HG03066 (cell line): Measurements from ENCODE around the gene ZSWIM1.
"Not testable (repeated sequence)": the region's sequence is repeated elsewhere in the genome, so short reads cannot be mapped to it uniquely, and the experiment has no call there.

Source experiments
- ATAC-seq: cut with Tn5 transposase; IDR thresholded peaks from one replicate; pipeline ENCODE4 v1.9.1; 2021; ENCODE audit warnings: low read depth; ENCODE audit not compliant: unreplicated experiment

ZSWIM1 gene

GRCh38 chr20:45853484-45853883 is 27.5 kb upstream of the ZSWIM1 start:
- ATAC-seq, result no peak

- ATAC-seq, result peak; percentile 96
Observed at GRCh38 chr20:45857114-45857881, 23.7 kb upstream of the ZSWIM1 start, which contains the start of the genes ACOT8 and ZSWIM3. ACOT8 (minus strand) TSS chr20:45857392; CDS start chr20:45857315, 77 bp downstream. ZSWIM3 (plus strand) TSS chr20:45857614; CDS start chr20:45857826, 212 bp downstream.

GRCh38 chr20:45857882-45858216 is 23.2 kb upstream of the ZSWIM1 start:
- peak; percentile 27 for ATAC-seq

GRCh38 chr20:45859916-45860315 is 21.1 kb upstream of the ZSWIM1 start:
- no peak for ATAC-seq

- no peak for ATAC-seq
Observed at GRCh38 chr20:45860560-45861220, 20.3 kb upstream of the ZSWIM1 start.

- ATAC-seq, result no peak
Observed at GRCh38 chr20:45861221-45862075, 19.6 kb upstream of the ZSWIM1 start.

GRCh38 chr20:45863543-45864470 is 17.2 kb upstream of the ZSWIM1 start:
- ATAC-seq, result no peak

- no peak for ATAC-seq
Observed at GRCh38 chr20:45866454-45866853, 14.6 kb upstream of the ZSWIM1 start.

- no peak for ATAC-seq
Observed at GRCh38 chr20:45867136-45867818, 13.8 kb upstream of the ZSWIM1 start.

GRCh38 chr20:45867819-45868176 is 13.2 kb upstream of the ZSWIM1 start:
- ATAC-seq, result no peak

- no peak for ATAC-seq
Observed at GRCh38 chr20:45872626-45873025, 8.4 kb upstream of the ZSWIM1 start.

GRCh38 chr20:45873409-45874103 is 7.5 kb upstream of the ZSWIM1 start:
- ATAC-seq, result no peak

- ATAC-seq, result not testable (repeated sequence)
Observed at GRCh38 chr20:45874104-45874481, 6.9 kb upstream of the ZSWIM1 start.

GRCh38 chr20:45874576-45874975 is 6.5 kb upstream of the ZSWIM1 start:
- no peak for ATAC-seq

- ATAC-seq, result no peak
Observed at GRCh38 chr20:45878076-45878761, 2.8 kb upstream of the ZSWIM1 start.

- ATAC-seq, result no peak
Observed at GRCh38 chr20:45882469-45883099, 1.6 kb downstream of the ZSWIM1 start.

- no peak for ATAC-seq
Observed at GRCh38 chr20:45883100-45883469, 2.1 kb downstream of the ZSWIM1 start.
